ENCODE data around the gene CCNQ.

DNA sequence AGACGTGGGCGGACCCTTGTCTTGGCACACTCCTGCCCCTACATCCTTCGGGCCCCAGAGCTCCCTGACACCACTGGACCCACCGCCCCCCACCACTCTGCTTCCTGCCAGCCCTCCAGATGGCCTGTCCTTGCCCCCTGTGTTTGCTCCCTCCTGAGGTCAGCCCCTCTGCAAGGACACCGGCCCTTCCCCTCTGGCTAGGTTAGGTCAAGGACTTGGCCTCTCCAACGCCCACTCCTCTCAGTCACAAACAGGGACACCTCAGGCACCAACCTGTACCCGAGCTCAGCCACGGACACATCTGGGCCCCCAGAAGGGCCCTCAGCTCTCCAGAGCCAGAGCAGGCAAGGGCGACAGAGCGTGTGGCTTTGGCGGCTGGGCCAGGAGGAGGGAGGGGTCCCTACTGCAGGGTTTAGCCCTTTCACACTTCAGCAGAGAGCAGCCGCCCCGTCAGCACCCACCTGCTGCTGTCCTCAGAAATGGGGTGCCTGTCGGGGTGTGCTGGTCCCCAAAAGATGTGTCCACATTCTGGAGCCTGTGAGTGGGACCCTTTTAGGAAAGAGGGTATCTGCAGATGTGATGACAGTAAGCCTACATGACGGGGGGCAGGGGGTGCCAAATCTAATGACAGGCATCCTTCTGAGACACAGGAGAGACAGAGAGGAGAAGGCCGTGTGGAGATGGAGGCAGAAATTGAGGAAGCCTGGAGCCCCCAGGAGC, 24.5 kb upstream of the CCNQ start:
- TF ChIP-seq, protein P1, sequence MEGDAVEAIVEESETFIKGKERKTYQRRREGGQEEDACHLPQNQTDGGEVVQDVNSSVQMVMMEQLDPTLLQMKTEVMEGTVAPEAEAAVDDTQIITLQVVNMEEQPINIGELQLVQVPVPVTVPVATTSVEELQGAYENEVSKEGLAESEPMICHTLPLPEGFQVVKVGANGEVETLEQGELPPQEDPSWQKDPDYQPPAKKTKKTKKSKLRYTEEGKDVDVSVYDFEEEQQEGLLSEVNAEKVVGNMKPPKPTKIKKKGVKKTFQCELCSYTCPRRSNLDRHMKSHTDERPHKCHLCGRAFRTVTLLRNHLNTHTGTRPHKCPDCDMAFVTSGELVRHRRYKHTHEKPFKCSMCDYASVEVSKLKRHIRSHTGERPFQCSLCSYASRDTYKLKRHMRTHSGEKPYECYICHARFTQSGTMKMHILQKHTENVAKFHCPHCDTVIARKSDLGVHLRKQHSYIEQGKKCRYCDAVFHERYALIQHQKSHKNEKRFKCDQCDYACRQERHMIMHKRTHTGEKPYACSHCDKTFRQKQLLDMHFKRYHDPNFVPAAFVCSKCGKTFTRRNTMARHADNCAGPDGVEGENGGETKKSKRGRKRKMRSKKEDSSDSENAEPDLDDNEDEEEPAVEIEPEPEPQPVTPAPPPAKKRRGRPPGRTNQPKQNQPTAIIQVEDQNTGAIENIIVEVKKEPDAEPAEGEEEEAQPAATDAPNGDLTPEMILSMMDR (conservative IDR thresholded peaks at IDR 0.05; ENCODE audit: low read length) = no peak
- no peak for TF ChIP-seq EZH2phosphoT487 (IDR thresholded peaks at IDR 0.05; ENCODE audit: borderline replicate concordance, low read depth, low read length)

Measured in OCI-LY7 (cell line).